NT2/D1 (cell line): ENCODE measurements around the gene STAC.
A peak's percentile ranks its signal among the peaks of the same experiment; 100 is the strongest.

Source experiments
- DNase-seq: peaks from one replicate; pipeline ENCODE4 v3.0.0-alpha.2; 2011; ENCODE audit warnings: low read depth, low spot score
- H3K27me3 ChIP-seq: 2 replicates; pipeline ENCODE4 v1.6.0; 2011; ENCODE audit warnings: mild to moderate bottlenecking; ENCODE audit not compliant: insufficient read length, insufficient read depth
- H3K36me3 ChIP-seq: 2 replicates; pipeline ENCODE4 v1.6.1; 2011; ENCODE audit warnings: mild to moderate bottlenecking, low read length, mixed read lengths; ENCODE audit not compliant: insufficient read depth, insufficient read length
- H3K4me1 ChIP-seq: 2 replicates; pipeline ENCODE4 v1.5.1; 2011; ENCODE audit not compliant: insufficient read depth, insufficient read length
- H3K4me3 ChIP-seq: 2 replicates; pipeline ENCODE4 v1.5.1; 2011; ENCODE audit warnings: low read depth; ENCODE audit not compliant: insufficient read length
- H3K9ac ChIP-seq: 2 replicates; pipeline ENCODE4 v1.6.0; 2011; ENCODE audit warnings: low read depth; ENCODE audit not compliant: insufficient read length
- H3K9me3 ChIP-seq: 2 replicates; pipeline ENCODE4 v1.5.1; 2011; ENCODE audit warnings: mild to moderate bottlenecking, low read length; ENCODE audit not compliant: insufficient read depth
- SUZ12 ChIP-seq: IDR thresholded peaks from 2 replicates; pipeline ENCODE4 v1.6.1; 2011; ENCODE audit not compliant: insufficient read length, insufficient read depth; ENCODE audit errors: extremely low read depth
- YY1 ChIP-seq: IDR thresholded peaks from 2 replicates; pipeline ENCODE4 v1.6.1; 2011; ENCODE audit not compliant: insufficient read length, insufficient read depth
- ZNF274 ChIP-seq: IDR thresholded peaks from 2 replicates; pipeline ENCODE4 v1.6.1; 2011; ENCODE audit warnings: mild to moderate bottlenecking, low read depth, low read length

STAC gene

GRCh38 chr3:36480911-36481648, 100.8 kb downstream of the STAC start:
- Histone ChIP-seq H3K9ac (no peak overlapping the region), H3K36me3 (peaks cover 4% of the 10 kb centered on the region), H3K4me1 (no peaks in the 10 kb centered on the region), H3K4me3 (no peak overlapping the region), H3K27me3 (no peaks in the 10 kb centered on the region), H3K9me3 (peaks cover 10% of the 10 kb centered on the region; the same call in 1 of the 2 replicates)
- TF ChIP-seq ZNF274 (no peak), YY1 (no peak), SUZ12 (no peak)
- DNase-seq = no peak

GRCh38 chr3:36482256-36482655, 102.0 kb downstream of the STAC start:
- Histone ChIP-seq H3K9me3 (peaks cover 10% of the 10 kb centered on the region; the same call in 1 of the 2 replicates), H3K36me3 (peaks cover 5% of the 10 kb centered on the region)

DNA sequence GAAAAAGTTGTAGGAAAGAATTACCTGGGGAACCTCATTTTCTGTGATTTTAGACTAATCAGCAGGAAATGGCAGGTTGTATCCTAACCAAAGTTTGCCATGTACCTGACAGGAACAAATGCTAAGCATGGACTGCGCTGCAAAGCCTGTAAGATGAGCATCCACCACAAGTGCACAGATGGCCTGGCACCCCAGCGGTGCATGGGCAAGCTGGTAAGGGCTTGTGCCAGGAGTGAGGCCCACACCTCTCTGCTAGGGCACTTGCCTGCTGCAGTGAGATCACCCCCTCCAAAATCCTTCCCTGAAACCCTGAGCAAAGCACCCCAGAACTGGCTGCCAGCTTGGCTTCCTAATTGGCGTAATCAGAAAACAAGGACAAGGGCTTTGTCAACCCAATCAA, 102.6 kb downstream of the STAC start:
- Histone ChIP-seq H3K36me3 (peaks cover 5% of the 10 kb centered on the region), H3K9ac (no peak overlapping the region), H3K4me1 (no peaks in the 10 kb centered on the region), H3K9me3 (peaks cover 10% of the 10 kb centered on the region; the same call in 1 of the 2 replicates), H3K4me3 (no peak overlapping the region), H3K27me3 (no peaks in the 10 kb centered on the region)
- no peak for TF ChIP-seq YY1
- TF ChIP-seq SUZ12 = no peak
- no peak for TF ChIP-seq ZNF274
- DNase-seq = no peak

More at GRCh38 chr3:36482256-36482655, 102.0 kb downstream of the STAC start:
- Histone ChIP-seq H3K4me1 (no peaks in the 10 kb centered on the region), H3K9ac (no peak overlapping the region), H3K4me3 (no peak overlapping the region), H3K27me3 (no peaks in the 10 kb centered on the region)
- peak; percentile 9 for DNase-seq
- TF ChIP-seq ZNF274 = no peak
- no peak for TF ChIP-seq YY1

- Histone ChIP-seq H3K27me3 (no peaks in the 10 kb centered on the region), H3K4me1 (no peaks in the 10 kb centered on the region), H3K4me3 (no peak overlapping the region), H3K9me3 (peaks cover 8% of the 10 kb centered on the region; the same call in 1 of the 2 replicates), H3K36me3 (peaks cover 5% of the 10 kb centered on the region), H3K9ac (no peak overlapping the region)
- no peak for DNase-seq
- TF ChIP-seq ZNF274 (no peak), YY1 (no peak), SUZ12 (no peak)
Observed at GRCh38 chr3:36483709-36484108, 103.4 kb downstream of the STAC start.

GRCh38 chr3:36484386-36484785, 104.1 kb downstream of the STAC start:
- no peak overlapping the region for H3K4me3 ChIP-seq
- no peak for TF ChIP-seq YY1
- TF ChIP-seq ZNF274 = no peak
- no peak for TF ChIP-seq SUZ12
- DNase-seq = no peak
- no peaks in the 10 kb centered on the region for H3K27me3 ChIP-seq
- H3K9me3 ChIP-seq = peaks cover 1% of the 10 kb centered on the region; the same call in 1 of the 2 replicates
- no peaks in the 10 kb centered on the region for H3K4me1 ChIP-seq
- H3K36me3 ChIP-seq = peaks cover 5% of the 10 kb centered on the region
- H3K9ac ChIP-seq = no peak overlapping the region

- Histone ChIP-seq H3K36me3 (peaks cover 5% of the 10 kb centered on the region), H3K9me3 (no peaks in the 10 kb centered on the region), H3K9ac (no peak overlapping the region), H3K27me3 (no peaks in the 10 kb centered on the region), H3K4me3 (no peak overlapping the region), H3K4me1 (no peaks in the 10 kb centered on the region)
- no peak for DNase-seq
- TF ChIP-seq SUZ12 (no peak), YY1 (no peak), ZNF274 (no peak)
Observed at GRCh38 chr3:36486009-36486795, 105.9 kb downstream of the STAC start.

GRCh38 chr3:36487616-36488015, 107.3 kb downstream of the STAC start:
- Histone ChIP-seq H3K9ac (no peak overlapping the region), H3K36me3 (peaks cover 5% of the 10 kb centered on the region), H3K9me3 (no peaks in the 10 kb centered on the region), H3K27me3 (no peaks in the 10 kb centered on the region), H3K4me1 (no peaks in the 10 kb centered on the region), H3K4me3 (no peak overlapping the region)
- TF ChIP-seq ZNF274 (no peak), YY1 (no peak), SUZ12 (no peak)
- no peak for DNase-seq
